ENCODE data around the gene RSPH6A.

The RSPH6A gene

GRCh38 chr19:45814851-45815480 lies at the start of gene RSPH6A:
Gene RSPH6A (minus strand): TSS chr19:45815308. CDS start chr19:45815176, 132 bp downstream.
- in situ Hi-C loops (cut with HindIII; ENCODE audit: low pct_ligation_motif_present, low sequenced_read_pairs), result no loop called here
- no peak for DNase-seq
- no peak within 1 kb of the TSS for H3K27ac ChIP-seq

GRCh38 chr19:45864629-45865082 lies 49.5 kb upstream of the RSPH6A start:
- TF ChIP-seq, protein P1, sequence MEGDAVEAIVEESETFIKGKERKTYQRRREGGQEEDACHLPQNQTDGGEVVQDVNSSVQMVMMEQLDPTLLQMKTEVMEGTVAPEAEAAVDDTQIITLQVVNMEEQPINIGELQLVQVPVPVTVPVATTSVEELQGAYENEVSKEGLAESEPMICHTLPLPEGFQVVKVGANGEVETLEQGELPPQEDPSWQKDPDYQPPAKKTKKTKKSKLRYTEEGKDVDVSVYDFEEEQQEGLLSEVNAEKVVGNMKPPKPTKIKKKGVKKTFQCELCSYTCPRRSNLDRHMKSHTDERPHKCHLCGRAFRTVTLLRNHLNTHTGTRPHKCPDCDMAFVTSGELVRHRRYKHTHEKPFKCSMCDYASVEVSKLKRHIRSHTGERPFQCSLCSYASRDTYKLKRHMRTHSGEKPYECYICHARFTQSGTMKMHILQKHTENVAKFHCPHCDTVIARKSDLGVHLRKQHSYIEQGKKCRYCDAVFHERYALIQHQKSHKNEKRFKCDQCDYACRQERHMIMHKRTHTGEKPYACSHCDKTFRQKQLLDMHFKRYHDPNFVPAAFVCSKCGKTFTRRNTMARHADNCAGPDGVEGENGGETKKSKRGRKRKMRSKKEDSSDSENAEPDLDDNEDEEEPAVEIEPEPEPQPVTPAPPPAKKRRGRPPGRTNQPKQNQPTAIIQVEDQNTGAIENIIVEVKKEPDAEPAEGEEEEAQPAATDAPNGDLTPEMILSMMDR (IDR thresholded peaks at IDR 0.05; ENCODE audit: low read depth, low read length, missing control alignments), result no peak
- DNase-seq, result no peak
- in situ Hi-C loops (cut with HindIII; ENCODE audit: low pct_ligation_motif_present, low sequenced_read_pairs), result no loop called here
- H3K27me3 ChIP-seq (replicated peaks), result peaks cover 21% of the 10 kb centered on the region
- H3K27ac ChIP-seq, result no peak overlapping the region
- no peak overlapping the region for H3K4me3 ChIP-seq (ENCODE audit: low read depth, low read length)
- peaks cover under 1% of the 10 kb centered on the region for H3K36me3 ChIP-seq (replicated peaks)

More at GRCh38 chr19:45814851-45815480, at the start of gene RSPH6A:
- TF ChIP-seq, protein P1 (IDR thresholded peaks at IDR 0.05; ENCODE audit: low read depth, low read length, missing control alignments), result no peak
- Histone ChIP-seq H3K27me3 (replicated peaks) (no peaks in the 10 kb centered on the region), H3K4me3 (ENCODE audit: low read depth, low read length) (peak within 1 kb of the TSS; percentile 37), H3K36me3 (replicated peaks) (peaks cover 2% of the 10 kb centered on the region)

GRCh38 chr19:45863840-45864628 lies 48.9 kb upstream of the RSPH6A start, which contains the start of gene FOXA3:
Gene FOXA3 (plus strand): TSS chr19:45864326. CDS start chr19:45864457, 131 bp downstream.
- peaks cover 21% of the 10 kb centered on the region for H3K27me3 ChIP-seq (replicated peaks)
- no peak within 1 kb of the TSS for H3K27ac ChIP-seq
- TF ChIP-seq, protein P1 (IDR thresholded peaks at IDR 0.05; ENCODE audit: low read depth, low read length, missing control alignments), result peak; percentile 49
- in situ Hi-C loops (cut with HindIII; ENCODE audit: low pct_ligation_motif_present, low sequenced_read_pairs), result no loop called here
- peak within 1 kb of the TSS; percentile 97 for H3K4me3 ChIP-seq (ENCODE audit: low read depth, low read length)
- H3K36me3 ChIP-seq (replicated peaks), result peaks cover 4% of the 10 kb centered on the region
- no peak for DNase-seq

DNA sequence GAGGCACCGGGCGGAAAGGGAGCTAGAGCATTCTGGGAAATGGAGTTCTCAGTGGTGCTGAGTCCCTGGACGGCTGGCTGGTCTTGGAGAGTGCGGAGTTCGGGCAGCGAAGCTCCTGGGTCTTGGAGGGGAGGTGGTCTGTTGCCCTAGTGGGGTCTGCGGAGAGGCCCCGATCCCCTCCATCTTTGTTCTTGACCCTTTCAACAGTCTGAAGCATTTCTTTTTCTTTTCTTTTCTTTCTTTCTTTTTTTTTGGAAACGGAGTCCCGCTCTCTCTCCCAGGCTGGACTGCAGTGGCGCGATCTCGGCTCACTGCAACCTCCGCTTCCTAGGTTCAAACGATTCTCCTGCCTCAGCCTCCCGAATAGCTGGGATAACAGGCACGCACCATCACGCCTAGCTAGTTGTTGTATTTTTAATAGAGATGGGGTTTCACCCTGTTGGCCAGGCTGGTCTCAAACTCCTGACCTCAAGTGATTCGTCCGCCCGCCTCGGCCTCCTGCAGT lies 48.3 kb upstream of the RSPH6A start:
- peaks cover 21% of the 10 kb centered on the region for H3K27me3 ChIP-seq (replicated peaks)
- peak overlapping the region; percentile 97 for H3K4me3 ChIP-seq (ENCODE audit: low read depth, low read length)
- TF ChIP-seq, protein P1 (IDR thresholded peaks at IDR 0.05; ENCODE audit: low read depth, low read length, missing control alignments), result no peak
- peaks cover 9% of the 10 kb centered on the region for H3K36me3 ChIP-seq (replicated peaks)
- in situ Hi-C loops (cut with HindIII; ENCODE audit: low pct_ligation_motif_present, low sequenced_read_pairs), result no loop called here
- no peak for DNase-seq
- H3K27ac ChIP-seq, result no peak overlapping the region

DNA sequence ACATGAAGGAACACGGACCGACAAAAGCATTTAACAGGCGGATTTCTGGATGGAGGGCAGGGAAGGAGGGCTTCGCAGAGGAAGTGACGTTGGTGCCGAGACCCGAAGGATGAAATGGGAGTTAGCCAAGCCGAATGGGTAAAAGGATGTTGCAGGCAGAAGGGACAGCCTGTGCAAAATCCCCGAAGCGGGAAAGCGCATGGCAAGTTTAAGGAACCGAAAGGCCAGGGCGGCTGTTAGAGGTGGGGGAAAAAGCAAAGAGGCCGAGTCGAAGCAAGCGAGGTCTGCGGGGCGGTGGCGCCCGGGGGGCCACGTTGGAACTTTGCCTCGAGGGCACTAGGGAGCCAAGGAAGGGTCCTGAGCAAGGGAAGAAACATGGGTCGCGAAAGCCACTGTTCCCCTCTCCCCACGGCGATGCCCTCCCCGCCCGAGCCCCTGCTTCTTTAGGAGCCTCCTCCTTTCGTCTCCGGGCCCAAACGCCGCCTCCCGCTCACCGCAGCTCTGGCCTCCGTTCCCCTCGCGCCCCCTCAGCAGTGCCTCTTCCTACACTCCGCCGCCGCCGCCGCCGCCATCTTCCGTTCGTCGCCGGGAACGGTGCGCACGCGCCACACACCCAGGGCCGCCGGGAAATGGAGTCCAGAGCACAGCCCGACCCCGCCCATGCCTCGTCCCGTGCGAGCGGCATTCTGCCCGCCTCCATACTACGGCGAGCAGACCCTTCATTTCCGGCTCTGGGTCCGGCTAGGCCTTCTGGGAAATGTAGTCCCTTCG lies 47.6 kb upstream of the RSPH6A start, which contains the start of gene SYMPK:
Gene SYMPK (minus strand): TSS at position 584 of the 771 bp plus-strand sequence. CDS start 8,652 bp downstream, outside the sequence.
- Histone ChIP-seq H3K27ac (peak within 1 kb of the TSS; percentile 80), H3K4me3 (ENCODE audit: low read depth, low read length) (peak within 1 kb of the TSS; percentile 97), H3K36me3 (replicated peaks) (peaks cover 9% of the 10 kb centered on the region), H3K27me3 (replicated peaks) (peaks cover 21% of the 10 kb centered on the region)
- TF ChIP-seq, protein P1 (IDR thresholded peaks at IDR 0.05; ENCODE audit: low read depth, low read length, missing control alignments), result no peak
- in situ Hi-C loops (cut with HindIII; ENCODE audit: low pct_ligation_motif_present, low sequenced_read_pairs), result no loop called here
- DNase-seq, result peak; percentile 98

Measured in brain microvascular endothelial cell (primary cell).